ENCODE results near the gene FCGR3B.
"Not testable (repeated sequence)": the region's sequence is repeated elsewhere in the genome, so short reads cannot be mapped to it uniquely, and the experiment has no call there.

Gene FCGR3B
- 0 to 0.04 reads per million in 2 donors for total RNA-seq

GRCh38 chr1:161631076-161631475 is at the start of gene FCGR3B:
TSS of gene FCGR3B (minus strand) at chr1:161631176. CDS start at chr1:161631094, 82 bp downstream.
- no peak for DNase-seq

GRCh38 chr1:161678500-161678899 is 47.5 kb upstream of the FCGR3B start:
- DNase-seq: no peak

- DNase-seq: no peak
These were observed 46.1 kb upstream of the FCGR3B start for GRCh38 chr1:161676958-161677689.

GRCh38 chr1:161676441-161676840 is 45.5 kb upstream of the FCGR3B start:
- no peak for DNase-seq

- DNase-seq: not testable (repeated sequence)
These were observed 43.9 kb upstream of the FCGR3B start for GRCh38 chr1:161674908-161675307.

- not testable (repeated sequence) for DNase-seq
These were observed 43.5 kb upstream of the FCGR3B start for GRCh38 chr1:161674447-161674846.

GRCh38 chr1:161673437-161673836 is 42.5 kb upstream of the FCGR3B start:
- DNase-seq: not testable (repeated sequence)

- not testable (repeated sequence) for DNase-seq
These were observed 40.4 kb upstream of the FCGR3B start for GRCh38 chr1:161671045-161672020.

GRCh38 chr1:161664689-161665088 is 33.7 kb upstream of the FCGR3B start:
- DNase-seq: not testable (repeated sequence)

GRCh38 chr1:161663569-161663968 is 32.6 kb upstream of the FCGR3B start:
- not testable (repeated sequence) for DNase-seq

GRCh38 chr1:161662684-161663339 is 31.8 kb upstream of the FCGR3B start, which contains the start of gene FCGR2B:
TSS of gene FCGR2B (plus strand) at chr1:161663143. CDS start at chr1:161663242, 99 bp downstream.
- DNase-seq: not testable (repeated sequence)

GRCh38 chr1:161661660-161662311 is 30.8 kb upstream of the FCGR3B start:
- not testable (repeated sequence) for DNase-seq

GRCh38 chr1:161658524-161658923 is 27.5 kb upstream of the FCGR3B start:
- DNase-seq: not testable (repeated sequence)

GRCh38 chr1:161653971-161654370 is 23.0 kb upstream of the FCGR3B start:
- DNase-seq: not testable (repeated sequence)

- DNase-seq: not testable (repeated sequence)
These were observed 22.6 kb upstream of the FCGR3B start for GRCh38 chr1:161653541-161653940.

GRCh38 chr1:161647507-161648360 is 16.8 kb upstream of the FCGR3B start:
- not testable (repeated sequence) for DNase-seq

GRCh38 chr1:161644855-161645254 is 13.9 kb upstream of the FCGR3B start:
- DNase-seq: not testable (repeated sequence)

GRCh38 chr1:161643481-161644208 is 12.7 kb upstream of the FCGR3B start:
- DNase-seq: not testable (repeated sequence)

- DNase-seq: not testable (repeated sequence)
These were observed 11.7 kb upstream of the FCGR3B start for GRCh38 chr1:161642697-161643096.

GRCh38 chr1:161639203-161639602 is 8.2 kb upstream of the FCGR3B start:
- DNase-seq: not testable (repeated sequence)
